Fibroblast of skin of left quadriceps (primary cell): Measurements from ENCODE around the gene H6PD.

Source experiments
- DNase-seq, 2 experiments: peaks; one replicate each; pipeline ENCODE4 v3.0.0-alpha.2; 2013; ENCODE audit warnings: low read depth in 2 of 2

The H6PD gene

GRCh38 chr1:9234223-9235095, at the start of gene H6PD:
Gene H6PD (plus strand): TSS chr1:9234774. CDS start chr1:9244935, 10,161 bp downstream.
- DNase-seq: peak; percentile 41 to 46

- DNase-seq: no peak
Observed at GRCh38 chr1:9186082-9186859, 48.3 kb upstream of the H6PD start.

- DNase-seq: no peak
Observed at GRCh38 chr1:9187004-9187403, 47.6 kb upstream of the H6PD start.

- no peak for DNase-seq
Observed at GRCh38 chr1:9190234-9190633, 44.3 kb upstream of the H6PD start.

GRCh38 chr1:9191231-9191630, 43.3 kb upstream of the H6PD start:
- DNase-seq: no peak

GRCh38 chr1:9192578-9193232, 41.9 kb upstream of the H6PD start:
- DNase-seq: no peak

- DNase-seq: no peak
Observed at GRCh38 chr1:9193233-9193625, 41.3 kb upstream of the H6PD start.

- no peak for DNase-seq
Observed at GRCh38 chr1:9194024-9194423, 40.5 kb upstream of the H6PD start.

- DNase-seq: no peak
Observed at GRCh38 chr1:9195651-9196050, 38.9 kb upstream of the H6PD start.

GRCh38 chr1:9196129-9197040, 38.2 kb upstream of the H6PD start:
- DNase-seq: peak; percentile 68 to 75

- DNase-seq: no peak
Observed at GRCh38 chr1:9197186-9198099, 37.1 kb upstream of the H6PD start.

- no peak for DNase-seq
Observed at GRCh38 chr1:9198538-9199361, 35.8 kb upstream of the H6PD start.

GRCh38 chr1:9200441-9200840, 34.1 kb upstream of the H6PD start:
- no peak for DNase-seq

- DNase-seq: no peak
Observed at GRCh38 chr1:9201401-9202239, 33.0 kb upstream of the H6PD start.

GRCh38 chr1:9202240-9202870, 32.2 kb upstream of the H6PD start:
- DNase-seq: no peak

GRCh38 chr1:9203511-9203982, 31.0 kb upstream of the H6PD start:
- no peak for DNase-seq

GRCh38 chr1:9204156-9204720, 30.3 kb upstream of the H6PD start:
- no peak for DNase-seq
